Measurements from ENCODE around the gene TIMM17A.
A peak's percentile ranks its signal among the peaks of the same experiment; 100 is the strongest.

The TIMM17A gene

GRCh38 chr1:201945157-201945556, 10.1 kb upstream of the TIMM17A start:
- Histone ChIP-seq H3K9me3 (ENCODE audit: low read length) (no peaks in the 10 kb centered on the region), H3K27ac (ENCODE audit: low read depth, low read length, poor library complexity, severe bottlenecking) (no peak overlapping the region), H3K9ac (ENCODE audit: low read length) (no peak overlapping the region), H3K4me2 (ENCODE audit: low read length) (no peak overlapping the region), H3F3A (ENCODE audit: insufficient read depth, low read length) (no peaks in the 10 kb centered on the region), H2AFZ (ENCODE audit: low read length) (no peak overlapping the region), H3K79me2 (ENCODE audit: insufficient read depth, low read length) (no peaks in the 10 kb centered on the region), H3K9me2 (ENCODE audit: low read depth, low read length) (no peaks in the 10 kb centered on the region), H3K4me3 (ENCODE audit: low read depth, low read length, poor library complexity, severe bottlenecking) (no peak overlapping the region), H3K4me1 (ENCODE audit: insufficient read depth, low read length, severe bottlenecking) (no peaks in the 10 kb centered on the region), H3K27me3 (ENCODE audit: insufficient read depth, low read length) (0 out of 2 replicates have a peak, but pooled peaks cover 1% of the 10 kb centered on the region), H4K20me1 (ENCODE audit: insufficient read depth, low read length) (no peaks in the 10 kb centered on the region), H3K36me3 (ENCODE audit: insufficient read depth, low read length) (no peaks in the 10 kb centered on the region)
- TF ChIP-seq EZH2 (IDR thresholded peaks at IDR 0.05; ENCODE audit: borderline replicate concordance, low read length) (no peak), CTCF (IDR thresholded peaks at IDR 0.05; ENCODE audit: low read length) (0 out of 2 replicates have a peak, but pooled peaks have one; percentile 14)

GRCh38 chr1:201945863-201946223, 9.5 kb upstream of the TIMM17A start:
- no peaks in the 10 kb centered on the region for H4K20me1 ChIP-seq (ENCODE audit: insufficient read depth, low read length)
- H3K79me2 ChIP-seq (ENCODE audit: insufficient read depth, low read length), result no peaks in the 10 kb centered on the region
- H3K9me2 ChIP-seq (ENCODE audit: low read depth, low read length), result no peaks in the 10 kb centered on the region
- H3F3A ChIP-seq (ENCODE audit: insufficient read depth, low read length), result no peaks in the 10 kb centered on the region
- no peak overlapping the region for H2AFZ ChIP-seq (ENCODE audit: low read length)
- no peak overlapping the region for H3K4me3 ChIP-seq (ENCODE audit: low read depth, low read length, poor library complexity, severe bottlenecking)
- H3K9me3 ChIP-seq (ENCODE audit: low read length), result no peaks in the 10 kb centered on the region
- no peak overlapping the region for H3K4me2 ChIP-seq (ENCODE audit: low read length)
- no peak for TF ChIP-seq EZH2 (IDR thresholded peaks at IDR 0.05; ENCODE audit: borderline replicate concordance, low read length)
- no peak for TF ChIP-seq CTCF (IDR thresholded peaks at IDR 0.05; ENCODE audit: low read length)
- H3K27me3 ChIP-seq (ENCODE audit: insufficient read depth, low read length), result 0 out of 2 replicates have a peak, but pooled peaks cover 3% of the 10 kb centered on the region
- no peaks in the 10 kb centered on the region for H3K36me3 ChIP-seq (ENCODE audit: insufficient read depth, low read length)
- no peaks in the 10 kb centered on the region for H3K4me1 ChIP-seq (ENCODE audit: insufficient read depth, low read length, severe bottlenecking)
- no peak overlapping the region for H3K27ac ChIP-seq (ENCODE audit: low read depth, low read length, poor library complexity, severe bottlenecking)
- no peak overlapping the region for H3K9ac ChIP-seq (ENCODE audit: low read length)

- H3K4me3 ChIP-seq (ENCODE audit: low read depth, low read length, poor library complexity, severe bottlenecking), result no peak within 1 kb of the TSS
- H3K4me2 ChIP-seq (ENCODE audit: low read length), result no peak within 1 kb of the TSS
- H3K4me1 ChIP-seq (ENCODE audit: insufficient read depth, low read length, severe bottlenecking), result no peaks in the 10 kb centered on the region
Measured at GRCh38 chr1:201946224-201946908, 8.9 kb upstream of the TIMM17A start, which contains the start of gene LMOD1. Gene LMOD1 (minus strand): TSS chr1:201946548. CDS start chr1:201946340, 208 bp downstream.

More at GRCh38 chr1:201946224-201946908, 8.9 kb upstream of the TIMM17A start, which contains the start of gene LMOD1:
- Histone ChIP-seq H3K27ac (ENCODE audit: low read depth, low read length, poor library complexity, severe bottlenecking) (no peak within 1 kb of the TSS), H3K79me2 (ENCODE audit: insufficient read depth, low read length) (no peaks in the 10 kb centered on the region), H3K9me2 (ENCODE audit: low read depth, low read length) (no peaks in the 10 kb centered on the region), H4K20me1 (ENCODE audit: insufficient read depth, low read length) (no peaks in the 10 kb centered on the region), H3K36me3 (ENCODE audit: insufficient read depth, low read length) (no peaks in the 10 kb centered on the region), H3F3A (ENCODE audit: insufficient read depth, low read length) (no peaks in the 10 kb centered on the region), H3K9ac (ENCODE audit: low read length) (no peak within 1 kb of the TSS), H3K9me3 (ENCODE audit: low read length) (no peaks in the 10 kb centered on the region), H3K27me3 (ENCODE audit: insufficient read depth, low read length) (0 out of 2 replicates have a peak, but pooled peaks cover 3% of the 10 kb centered on the region), H2AFZ (ENCODE audit: low read length) (no peak within 1 kb of the TSS)
- TF ChIP-seq CTCF (IDR thresholded peaks at IDR 0.05; ENCODE audit: low read length), result no peak
- TF ChIP-seq EZH2 (IDR thresholded peaks at IDR 0.05; ENCODE audit: borderline replicate concordance, low read length), result no peak
